GM21825 (cell line): Measurements from ENCODE around the gene CBX7.

Source experiments
- ATAC-seq: cut with Tn5 transposase; IDR thresholded peaks from one replicate; pipeline ENCODE4 v1.9.1; 2021; ENCODE audit warnings: mild to moderate bottlenecking, moderate library complexity; ENCODE audit not compliant: unreplicated experiment

Gene CBX7

DNA sequence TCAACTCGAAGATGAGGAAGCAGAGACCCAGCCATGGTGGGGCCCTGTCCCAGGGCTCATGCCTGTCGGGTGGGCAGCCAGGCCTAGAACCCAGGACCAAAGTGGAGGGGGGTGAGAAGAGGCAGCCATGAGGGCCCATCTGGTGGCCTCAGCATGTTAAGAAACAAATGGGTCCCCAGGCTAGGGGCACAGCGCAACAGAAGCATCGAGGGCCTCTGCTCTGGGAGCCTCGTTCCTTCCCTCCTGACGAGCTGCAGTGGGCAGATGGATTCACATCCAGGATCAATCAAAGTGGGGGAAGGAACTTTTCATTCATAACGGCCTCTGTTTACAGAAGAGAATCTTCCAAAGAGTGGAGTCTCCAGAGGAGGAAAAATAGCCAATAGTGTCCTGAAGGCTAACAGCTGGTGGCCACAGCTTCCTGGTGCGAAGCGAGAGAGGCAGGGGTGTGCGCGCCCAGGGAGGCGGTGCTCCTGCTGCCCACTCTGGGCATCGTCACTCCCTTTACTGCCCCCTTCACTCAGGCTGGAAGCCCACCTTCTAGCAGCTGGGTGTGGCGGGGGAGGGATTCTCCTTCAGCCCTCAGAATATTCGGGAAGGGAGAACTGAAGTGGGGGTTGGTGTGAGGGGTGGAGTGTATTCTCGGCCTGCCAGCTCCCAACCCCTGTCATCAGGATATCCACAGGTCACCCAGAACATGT is 4.3 kb downstream of the CBX7 start:
- no peak for ATAC-seq

DNA sequence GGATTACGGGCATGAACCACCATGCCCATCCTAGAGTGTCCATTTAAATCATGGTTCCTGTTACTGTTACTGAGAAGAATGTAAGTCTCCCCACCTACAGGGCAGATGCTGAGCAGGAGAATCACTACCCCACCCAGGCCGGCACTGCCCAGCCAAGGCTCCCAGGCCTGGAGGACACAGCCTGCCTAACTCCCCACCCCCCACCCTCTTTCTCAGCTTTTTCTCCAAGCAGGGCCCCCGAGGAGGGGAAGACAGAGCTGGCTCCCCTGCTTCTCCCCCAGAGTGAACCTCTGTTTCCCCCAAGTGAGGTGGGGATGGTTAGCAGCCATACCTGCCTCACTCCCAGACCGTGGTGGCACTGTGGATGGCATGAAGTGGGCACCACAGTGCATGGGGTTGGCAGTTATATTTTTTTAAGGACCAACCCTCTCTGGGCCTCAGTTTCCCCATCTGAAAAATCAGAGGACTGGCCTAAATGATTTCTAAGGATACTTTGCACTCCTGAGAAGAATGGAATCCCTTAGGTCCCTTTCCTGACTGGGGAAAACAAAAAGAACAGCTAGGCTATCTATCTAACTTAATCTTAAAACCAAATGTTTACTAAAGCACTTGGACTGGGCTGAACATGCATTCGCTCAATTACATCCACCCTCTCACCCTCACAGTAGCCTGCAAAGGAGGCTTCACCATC is 5.0 kb downstream of the CBX7 start:
- no peak for ATAC-seq

DNA sequence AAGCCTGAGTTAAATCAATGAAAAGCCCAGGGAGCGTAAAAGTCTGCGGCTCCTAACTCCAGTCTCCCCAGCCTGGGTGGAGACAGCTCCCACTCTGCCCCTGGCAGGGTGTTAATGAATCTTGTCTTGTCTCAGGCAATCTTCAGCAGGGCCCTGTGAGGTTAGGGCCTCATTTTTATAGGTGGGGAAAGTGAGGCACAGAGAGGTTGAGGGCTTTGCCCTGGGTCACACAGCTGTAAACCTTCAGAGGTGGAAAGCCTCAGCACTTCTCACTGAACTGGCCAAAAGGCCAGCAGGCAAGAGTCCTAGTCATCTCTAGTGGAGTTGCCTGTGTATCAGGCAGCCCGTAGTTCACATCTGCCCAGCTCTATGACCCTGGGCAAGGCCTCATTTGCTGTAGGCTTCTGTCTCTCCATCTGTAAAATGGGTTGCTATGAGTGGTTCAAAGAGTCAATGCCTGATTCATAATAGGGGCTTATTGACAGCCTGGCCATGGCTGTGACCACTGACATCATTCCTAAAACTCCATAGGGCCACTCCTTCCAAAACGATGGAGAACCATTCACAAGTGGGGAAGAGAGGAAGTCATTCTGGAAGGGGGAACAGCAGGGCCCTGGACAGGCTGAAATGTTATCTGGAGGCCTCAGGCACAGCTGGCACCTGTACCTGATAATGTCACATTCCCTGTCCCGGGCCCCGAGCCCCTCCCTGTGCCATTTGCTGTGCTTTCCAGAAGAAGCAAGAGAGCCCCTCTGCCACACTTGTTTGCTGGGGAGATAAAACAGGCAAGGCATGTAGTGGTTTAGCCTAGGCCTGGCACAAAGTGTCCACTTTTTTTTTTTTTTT is 6.0 kb downstream of the CBX7 start:
- no peak for ATAC-seq

DNA sequence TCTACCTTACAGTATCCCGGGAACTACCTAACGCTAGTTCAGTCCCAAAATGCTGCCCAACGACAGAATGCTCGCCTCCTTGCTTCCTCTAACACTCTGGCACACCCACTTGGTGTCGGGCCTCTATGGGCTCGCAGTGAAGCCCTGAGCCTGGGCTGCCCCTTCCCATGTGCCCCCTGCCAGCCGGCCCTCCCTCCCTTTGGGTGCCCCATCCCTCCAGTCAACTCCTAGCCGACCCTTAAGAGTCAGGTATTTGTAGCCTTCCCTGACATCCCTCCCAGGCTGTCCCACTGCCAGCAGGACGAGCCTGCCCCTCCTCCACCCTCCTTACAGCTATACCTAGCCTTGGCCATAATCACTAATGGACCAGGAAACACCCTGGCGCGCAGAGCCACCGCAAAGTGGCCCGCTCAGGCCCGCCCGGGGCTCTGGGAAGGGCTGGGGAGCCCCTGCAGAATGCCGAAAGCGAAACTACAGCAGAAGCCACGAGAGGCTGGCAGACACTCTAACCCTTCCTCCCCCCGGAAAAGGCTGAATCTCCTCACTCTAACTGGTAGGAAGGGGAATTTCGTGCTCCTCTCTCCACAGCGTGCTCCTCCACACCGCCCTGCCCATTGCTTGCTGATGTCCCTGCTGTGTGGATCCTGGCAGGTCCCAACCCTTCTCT is 8.2 kb downstream of the CBX7 start:
- ATAC-seq: peak; percentile 36

DNA sequence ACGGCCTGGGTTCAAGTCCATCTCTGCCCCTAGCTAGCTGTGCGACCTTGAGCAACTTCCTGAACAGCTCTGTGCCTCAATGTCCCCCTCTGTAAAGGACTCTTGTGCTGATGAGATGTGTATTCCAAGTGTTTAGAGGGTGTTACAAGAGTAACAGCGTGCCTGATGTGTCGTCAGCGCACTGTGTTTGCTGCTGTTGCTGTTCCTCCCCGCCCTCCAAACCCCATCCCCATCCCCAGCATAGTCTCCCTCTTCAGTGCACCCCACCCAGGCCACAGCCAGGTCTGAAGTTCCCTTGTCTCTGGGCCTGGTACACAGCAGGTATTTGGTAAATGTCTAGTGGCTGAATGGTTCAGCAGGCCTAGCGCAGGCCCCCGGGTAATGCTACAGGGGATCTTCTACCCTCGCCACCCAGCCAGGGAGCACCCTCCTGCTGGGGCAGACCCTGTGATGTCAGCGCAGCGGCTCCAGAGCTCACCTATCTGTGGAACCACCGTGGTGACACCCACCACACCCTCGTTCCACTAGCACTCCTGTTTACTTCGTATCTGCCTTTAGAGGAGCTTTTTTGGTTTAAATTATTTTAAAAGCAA is 10.3 kb downstream of the CBX7 start:
- no peak for ATAC-seq

DNA sequence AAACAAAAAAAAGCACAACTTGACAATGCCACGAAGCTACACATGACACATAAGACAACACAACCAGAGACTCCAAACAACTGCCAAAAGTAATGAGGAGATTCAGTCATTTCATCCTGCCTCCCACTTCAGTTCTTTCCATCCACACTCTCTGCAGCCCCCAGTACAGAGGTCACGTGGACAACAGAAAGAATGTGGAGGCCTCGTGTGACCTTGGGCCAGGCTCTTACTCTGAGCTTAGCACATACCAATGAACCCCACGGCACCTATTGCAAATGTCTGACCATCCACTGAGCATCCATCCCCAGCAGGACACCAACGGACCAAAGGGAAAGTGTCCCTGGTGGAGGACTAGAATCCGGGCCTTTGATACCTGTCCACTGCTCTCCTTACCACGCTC is 12.5 kb downstream of the CBX7 start:
- no peak for ATAC-seq

DNA sequence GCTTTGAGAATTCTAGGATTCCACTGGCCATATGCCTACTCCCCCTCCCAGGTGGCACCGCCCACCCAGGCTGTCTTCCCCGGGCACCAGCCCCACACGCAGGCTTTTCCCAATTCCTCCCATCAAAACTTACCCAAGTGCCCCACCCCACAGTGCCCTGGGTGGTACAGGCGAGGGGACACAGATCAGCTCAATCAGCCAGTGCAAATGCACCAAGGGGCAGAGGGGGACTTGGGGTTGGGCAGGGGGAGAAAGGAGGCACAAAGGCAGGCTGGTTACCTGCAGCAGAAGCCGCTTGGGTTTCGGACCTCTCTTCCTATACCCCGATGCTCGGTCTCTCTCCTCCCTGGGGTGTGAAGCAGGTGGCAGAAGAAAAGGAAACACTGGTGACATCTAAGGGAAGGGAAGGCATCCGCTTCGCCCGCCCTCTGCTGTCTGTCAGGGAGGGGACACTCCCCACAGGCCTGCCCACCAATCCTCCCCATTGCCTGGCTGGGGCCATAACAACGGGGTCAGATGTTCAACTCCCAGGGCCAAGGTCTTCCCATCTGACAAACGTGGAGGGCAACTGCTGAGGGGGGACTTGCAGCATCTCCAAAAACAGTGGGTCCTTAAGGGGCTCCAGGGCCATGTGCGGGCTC is 14.0 kb downstream of the CBX7 start:
- ATAC-seq: no peak

DNA sequence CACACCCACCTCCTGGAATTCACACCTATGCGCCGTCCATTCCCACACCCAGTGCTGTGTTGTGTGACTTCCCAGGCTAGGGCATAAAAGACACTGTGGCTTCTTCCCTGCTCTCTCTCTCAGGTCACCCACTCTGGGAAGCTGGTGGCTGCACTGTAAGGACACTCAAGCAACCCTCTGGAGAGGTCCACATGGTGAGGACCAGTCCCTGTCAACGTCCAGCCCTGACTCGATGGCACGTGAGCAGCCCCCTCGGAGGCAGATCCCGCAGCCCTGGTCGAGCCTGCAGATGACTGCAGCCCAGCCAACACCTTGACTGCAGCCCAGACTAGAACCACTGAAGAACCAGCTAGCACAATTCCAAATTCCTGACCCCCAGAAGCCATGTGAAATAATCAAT is 16.2 kb downstream of the CBX7 start:
- no peak for ATAC-seq

DNA sequence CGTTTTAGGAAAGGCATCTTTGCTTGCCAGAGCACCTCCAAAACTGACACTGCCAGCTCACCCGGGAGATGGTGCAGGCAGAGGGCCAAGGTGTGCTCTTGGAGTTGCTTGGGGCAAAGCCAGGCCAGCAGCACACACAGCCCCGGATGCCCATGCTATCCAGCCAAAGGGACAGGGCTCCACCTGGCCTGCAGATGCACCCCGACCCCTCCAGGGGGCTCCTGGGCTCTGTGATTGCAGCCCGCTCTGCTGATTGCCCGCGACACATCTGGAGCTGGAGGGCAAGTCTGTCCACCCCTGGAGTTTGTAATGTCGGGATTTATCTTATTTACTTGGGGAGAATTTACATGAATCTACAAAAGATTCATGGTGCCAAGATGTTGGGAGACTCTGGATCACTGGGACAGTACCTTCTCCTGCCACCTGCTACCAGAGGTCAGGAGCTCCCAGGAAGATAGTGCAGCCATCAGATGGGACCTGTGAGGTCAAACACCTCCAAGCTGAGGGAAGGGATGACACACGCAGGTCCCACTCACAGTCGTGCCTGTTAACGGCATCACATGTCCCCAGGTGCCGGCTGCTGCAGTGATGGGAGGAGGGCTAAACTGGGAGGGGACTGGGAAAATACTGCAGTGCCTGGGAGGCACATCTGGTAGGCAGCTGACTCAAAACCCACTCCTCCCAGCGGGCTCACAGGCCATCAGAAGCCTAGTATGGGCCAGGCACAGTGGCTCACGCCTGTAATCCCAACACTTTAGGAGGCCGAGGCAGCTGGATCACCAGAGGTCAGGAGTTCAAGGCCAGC is 17.2 kb downstream of the CBX7 start:
- no peak for ATAC-seq

DNA sequence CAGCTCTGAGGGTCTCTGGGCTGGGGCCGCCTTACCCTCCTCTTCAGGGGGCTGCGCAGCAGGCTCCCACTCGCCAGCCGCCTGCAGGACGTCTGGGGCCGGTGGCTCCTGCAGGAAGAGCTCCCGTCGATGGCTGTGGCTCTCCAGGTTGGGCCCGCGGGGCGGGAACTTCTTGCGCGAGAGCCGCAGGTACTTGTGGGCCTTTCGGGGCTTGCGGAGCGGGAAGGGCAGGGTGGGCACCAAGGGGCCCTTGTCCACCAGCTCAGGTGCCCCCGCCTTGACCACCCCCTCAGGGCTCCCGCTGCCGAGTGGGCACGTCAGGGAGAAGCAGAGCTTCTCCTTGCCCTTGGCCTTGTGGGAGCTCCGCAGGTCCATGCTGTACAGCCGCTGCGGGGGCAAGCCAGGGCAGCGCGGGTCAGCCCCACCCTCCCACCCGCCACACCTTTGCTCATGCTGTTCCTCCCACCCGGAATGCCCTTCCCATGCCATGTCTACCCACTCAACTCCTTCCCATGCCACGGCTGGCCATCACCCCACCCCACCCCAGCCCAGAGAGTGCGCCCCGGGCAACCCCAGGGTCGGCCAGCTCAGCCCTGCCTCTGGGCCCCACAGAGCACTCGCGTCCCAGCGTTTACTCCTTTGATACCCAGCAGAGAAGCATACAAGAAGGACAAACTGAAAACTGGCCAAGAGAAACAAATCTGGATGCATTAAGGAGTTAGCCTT is 18.0 kb downstream of the CBX7 start:
- ATAC-seq: no peak

DNA sequence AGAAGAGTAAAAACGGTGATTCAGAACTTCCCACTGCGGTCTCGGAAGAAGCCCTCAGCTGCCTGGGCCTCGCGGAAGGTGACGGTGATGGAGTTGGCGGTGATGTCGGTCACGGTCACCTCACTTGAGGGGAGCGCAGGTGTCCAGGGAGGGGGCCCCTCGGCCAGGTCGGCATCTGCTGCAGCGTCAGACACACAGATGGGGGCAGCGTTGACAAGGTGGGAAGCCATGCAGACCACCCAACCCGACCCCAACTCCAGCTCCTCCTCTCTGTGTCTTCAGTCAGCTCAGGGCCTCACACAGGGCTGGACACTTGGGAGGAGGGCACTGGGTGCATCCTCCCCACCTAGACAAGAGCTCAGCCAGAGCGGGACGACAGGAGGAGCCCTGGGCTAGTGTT is 18.6 kb downstream of the CBX7 start:
- no peak for ATAC-seq

DNA sequence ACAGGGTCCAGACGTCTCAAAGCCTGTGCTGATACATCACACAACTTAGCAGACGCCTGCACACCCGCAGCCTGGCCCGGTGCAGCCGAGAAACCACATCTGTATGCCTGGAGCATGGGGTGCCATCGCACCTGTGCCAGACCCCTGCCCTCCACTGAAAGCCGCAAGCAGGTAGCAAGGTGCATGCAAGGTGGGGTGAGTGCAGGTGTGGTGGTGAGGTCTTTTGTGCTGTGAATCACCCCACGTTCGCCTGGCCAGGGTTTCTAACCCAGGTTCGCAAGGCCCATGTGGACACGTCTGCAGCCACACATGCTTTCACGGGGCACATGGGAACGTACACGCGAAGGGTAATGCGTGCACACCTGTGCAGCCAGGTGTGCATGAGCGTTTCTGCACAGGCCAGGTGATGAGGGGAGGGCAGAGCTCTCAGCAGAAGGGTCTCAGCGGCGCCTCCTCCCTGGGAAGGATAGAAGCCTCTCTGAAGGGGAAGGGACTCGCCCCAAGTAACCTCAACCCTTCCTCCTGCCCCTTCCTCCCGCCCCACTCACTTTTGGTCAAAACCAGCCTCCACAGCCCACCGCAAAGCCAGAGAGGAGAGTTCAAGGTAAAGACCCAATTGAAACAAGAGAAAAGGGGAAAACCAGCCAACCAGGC is 19.5 kb downstream of the CBX7 start:
- no peak for ATAC-seq

DNA sequence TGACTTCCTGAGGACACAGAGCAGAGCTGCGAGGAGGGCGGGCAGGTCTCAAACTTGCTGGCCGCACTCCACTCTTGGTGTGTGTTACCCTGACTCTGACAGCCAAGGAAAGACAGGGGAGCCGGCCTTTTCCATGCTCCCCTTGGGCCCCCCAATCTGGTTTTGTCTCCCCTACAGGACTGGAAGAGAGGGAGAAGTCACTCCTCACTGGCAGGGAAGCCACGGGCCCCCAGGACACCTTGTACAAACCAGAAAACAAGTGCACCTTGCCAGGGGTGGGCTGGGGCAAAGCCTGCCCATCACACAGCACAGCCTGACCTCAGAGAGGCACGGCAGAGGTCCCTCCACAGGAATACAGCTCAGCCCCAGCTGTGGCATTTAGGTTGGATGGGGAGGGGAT is 20.2 kb downstream of the CBX7 start:
- ATAC-seq: no peak

DNA sequence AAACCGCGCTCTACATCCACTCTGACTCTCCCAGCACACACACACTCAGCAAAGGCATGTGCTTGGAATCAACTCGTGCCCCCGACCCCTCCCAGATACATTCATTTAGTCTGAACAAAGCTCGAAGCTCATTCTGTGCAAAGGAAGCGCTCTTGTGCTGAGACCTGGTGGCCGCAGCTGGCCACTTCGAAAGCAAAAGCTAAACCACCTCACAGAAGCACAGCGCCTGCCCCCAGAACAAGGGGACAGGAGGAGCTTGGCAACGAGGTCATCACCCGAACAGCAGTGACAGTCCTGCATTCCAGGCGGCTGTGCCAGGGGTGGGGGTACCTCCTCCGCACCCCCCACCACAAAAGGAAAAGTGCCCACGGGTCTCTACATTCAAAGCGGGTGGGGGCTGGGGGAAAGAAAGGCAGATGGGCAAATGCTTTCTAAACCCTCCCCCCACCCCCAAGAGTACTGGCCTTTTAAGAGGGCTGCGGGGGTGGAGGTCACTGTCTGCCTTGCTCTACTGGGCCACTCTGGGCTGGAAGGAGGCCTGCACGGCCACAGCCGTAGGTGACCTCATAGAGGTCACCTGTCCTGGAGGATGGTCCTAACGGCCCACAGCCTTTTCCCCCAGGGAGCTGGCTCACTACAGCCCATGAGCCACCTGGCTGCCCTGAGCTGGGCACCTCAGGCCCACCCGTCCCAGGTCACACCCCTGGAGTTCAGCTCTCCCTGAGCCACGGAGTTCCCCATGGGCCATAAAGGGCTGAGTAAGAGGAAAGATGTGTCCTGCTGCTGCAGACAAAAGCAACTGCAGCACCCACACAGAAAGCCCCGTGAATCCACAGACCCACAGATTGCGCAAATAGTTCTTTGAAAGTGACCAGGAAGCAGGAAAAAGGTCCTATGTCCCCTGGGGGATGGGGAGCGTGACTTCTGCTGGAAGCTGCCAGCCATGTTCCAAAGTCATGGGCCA is 21.3 kb downstream of the CBX7 start:
- ATAC-seq: no peak

DNA sequence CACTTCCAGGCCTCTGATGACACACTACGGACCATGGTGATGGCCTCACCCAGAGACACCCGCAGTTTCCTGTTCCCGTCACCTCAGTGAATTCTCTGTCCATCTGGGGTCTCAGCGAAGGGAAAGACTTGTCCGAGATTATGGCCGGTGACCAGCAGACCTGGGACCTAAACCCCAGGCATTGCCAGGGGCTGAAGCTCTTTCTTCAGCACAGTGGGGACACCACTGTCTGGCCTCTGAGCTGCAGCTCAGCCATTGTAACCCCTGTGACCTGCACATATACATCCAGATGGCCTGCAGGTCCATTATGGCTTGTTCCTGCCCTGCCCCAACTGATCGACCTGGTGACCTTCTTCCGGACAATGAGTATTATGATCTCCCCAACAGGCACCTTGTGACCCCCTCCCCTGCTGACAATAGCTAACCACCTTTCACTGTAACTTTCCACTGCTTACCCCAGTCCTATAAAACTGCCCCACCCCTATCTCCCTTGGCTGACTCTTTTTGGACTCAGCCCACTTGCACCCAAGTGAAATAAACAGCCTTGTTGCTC is 22.3 kb downstream of the CBX7 start:
- no peak for ATAC-seq

DNA sequence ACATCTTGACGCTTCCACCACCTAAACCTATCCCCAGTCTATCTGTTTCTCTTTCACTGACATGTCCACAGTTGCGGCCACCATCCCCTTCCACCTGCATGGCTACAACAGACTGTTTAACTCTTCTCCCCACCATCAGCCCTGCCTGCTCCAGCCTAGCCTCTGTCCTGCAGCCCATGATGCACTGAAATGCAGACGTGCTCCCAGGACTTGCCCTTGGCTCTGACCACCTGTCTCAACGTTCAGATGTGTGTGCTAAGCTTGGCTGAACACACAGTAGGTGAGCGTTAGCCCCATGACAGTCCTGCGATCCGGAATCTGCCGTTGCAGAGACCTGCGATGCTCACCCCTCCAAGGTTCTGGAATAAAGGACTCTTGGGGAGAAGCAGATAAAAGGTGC is 22.7 kb downstream of the CBX7 start:
- ATAC-seq: no peak

DNA sequence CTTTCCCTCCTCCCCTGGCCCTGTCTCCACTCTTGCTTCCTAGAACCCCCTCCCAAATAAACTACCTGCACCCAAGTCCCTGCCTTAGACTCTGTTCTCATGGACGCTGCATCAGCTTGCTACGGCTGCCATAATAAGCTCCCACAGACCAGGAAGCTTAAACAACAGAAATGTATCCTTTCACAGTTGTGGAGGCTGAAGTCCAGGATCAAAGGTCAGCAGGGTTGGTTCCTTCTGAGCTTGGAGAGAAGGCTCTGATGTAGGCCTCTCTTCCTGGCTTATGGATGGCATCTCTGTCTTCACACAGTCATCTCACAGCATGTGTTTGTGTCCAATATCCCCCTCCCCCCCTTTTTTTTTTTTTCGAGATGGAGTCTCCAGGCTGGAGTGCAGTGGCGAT is 23.4 kb downstream of the CBX7 start:
- no peak for ATAC-seq
